ENCODE measurements around the gene GINS2. TPM values are rescaled to one million over a fixed set of nuclear protein-coding genes. Genes with fewer than 3 reads are reported as not detected.
A peak's percentile ranks its signal among the peaks of the same experiment; 100 is the strongest.

GINS2 gene
- total and polyA plus RNA-seq, 9 donors: 0.23 to 1.6 (median 1.4) TPM

- intact Hi-C loops (cut with DNase I): no loop called here
- WGBS, 3 donors: 60 to 75% (median 73%) methylated on average over 3 of the region's 3 CpGs
- no peak overlapping the region for H3K4me3 ChIP-seq
- H3K27ac ChIP-seq: no peak overlapping the region
- no peaks in the 10 kb centered on the region for H3K27me3 ChIP-seq
- TF ChIP-seq EP300 (IDR thresholded peaks at IDR 0.05): no peak
- DNase-seq: peak in 1 of 5 donors; percentile 23
- H3K9me3 ChIP-seq: no peaks in the 10 kb centered on the region
- H3K36me3 ChIP-seq: no peaks in the 10 kb centered on the region
- H3K4me1 ChIP-seq (ENCODE audit: insufficient read depth): no peaks in the 10 kb centered on the region
Observed at GRCh38 chr16:85662482-85662812, 26.3 kb downstream of the GINS2 start.

GRCh38 chr16:85661740-85662481 is 26.8 kb downstream of the GINS2 start:
- intact Hi-C loops (cut with DNase I): no loop called here
- TF ChIP-seq CTCF (IDR thresholded peaks at IDR 0.05) (no peak), POLR2A (IDR thresholded peaks at IDR 0.05) (no peak), EP300 (IDR thresholded peaks at IDR 0.05) (no peak)
- Histone ChIP-seq H3K27ac (no peak overlapping the region), H3K9me3 (no peaks in the 10 kb centered on the region), H3K36me3 (no peaks in the 10 kb centered on the region), H3K27me3 (no peaks in the 10 kb centered on the region), H3K4me3 (no peak overlapping the region), H3K4me1 (ENCODE audit: insufficient read depth) (no peaks in the 10 kb centered on the region)
- 86 to 91% (median 88%) methylated on average over 26 of the region's 26 CpGs for WGBS, 3 donors
- no peak for DNase-seq

GRCh38 chr16:85660843-85661739 is 27.7 kb downstream of the GINS2 start:
- 89 to 97% (median 89%) methylated on average over 22 to 42 of the region's 42 CpGs for WGBS, 3 donors
- DNase-seq: peak in 2 of 5 donors; percentile 23 to 33
- Histone ChIP-seq H3K4me3 (no peak overlapping the region), H3K36me3 (no peaks in the 10 kb centered on the region), H3K4me1 (ENCODE audit: insufficient read depth) (no peaks in the 10 kb centered on the region), H3K9me3 (no peaks in the 10 kb centered on the region), H3K27ac (no peak overlapping the region), H3K27me3 (no peaks in the 10 kb centered on the region)
- no peak for TF ChIP-seq EP300 (IDR thresholded peaks at IDR 0.05)
- TF ChIP-seq CTCF (IDR thresholded peaks at IDR 0.05): no peak
- no peak for TF ChIP-seq POLR2A (IDR thresholded peaks at IDR 0.05)
- intact Hi-C loops (cut with DNase I): no loop called here

GRCh38 chr16:85659805-85660511 is 28.8 kb downstream of the GINS2 start:
- Histone ChIP-seq H3K4me3 (no peak overlapping the region), H3K9me3 (no peaks in the 10 kb centered on the region), H3K27me3 (no peaks in the 10 kb centered on the region), H3K27ac (no peak overlapping the region), H3K4me1 (ENCODE audit: insufficient read depth) (no peaks in the 10 kb centered on the region), H3K36me3 (no peaks in the 10 kb centered on the region)
- 72 to 78% (median 72%) methylated on average over 12 of the region's 12 CpGs for WGBS, 3 donors
- peak in 3 of 5 donors; percentile 55 to 70 (median 63) for DNase-seq
- no peak for TF ChIP-seq EP300 (IDR thresholded peaks at IDR 0.05)
- peak; percentile 35 to 65 (median 51) for TF ChIP-seq CTCF (IDR thresholded peaks at IDR 0.05)
- no peak for TF ChIP-seq POLR2A (IDR thresholded peaks at IDR 0.05)
- intact Hi-C loops (cut with DNase I): no loop called here

Data from ovary (tissue), 9 donors.